Inflammatory macrophage treated with lipopolysaccharide for 1 hour (primary cell): ENCODE results near the gene ADCY2.

Experiments used
- DNase-seq, 2 donors: peaks; one replicate each; pipeline ENCODE4 v3.0.0-alpha.2; 2020 to 2022

The ADCY2 gene

GRCh38 chr5:7850395-7851239, 454.7 kb downstream of the ADCY2 start, which contains the start of gene CFAP90:
Gene CFAP90 (minus strand): TSS chr5:7851133. CDS start chr5:7851021, 112 bp downstream.
- DNase-seq, result no peak

GRCh38 chr5:7851240-7851592, 455.3 kb downstream of the ADCY2 start:
- DNase-seq, result no peak

GRCh38 chr5:7851617-7852289, 455.8 kb downstream of the ADCY2 start:
- DNase-seq, result no peak

- peak in 1 of 2 donors; percentile 3 for DNase-seq
These were observed 456.6 kb downstream of the ADCY2 start for GRCh38 chr5:7852542-7852941.

GRCh38 chr5:7852988-7853387, 457.1 kb downstream of the ADCY2 start:
- DNase-seq, result no peak

DNA sequence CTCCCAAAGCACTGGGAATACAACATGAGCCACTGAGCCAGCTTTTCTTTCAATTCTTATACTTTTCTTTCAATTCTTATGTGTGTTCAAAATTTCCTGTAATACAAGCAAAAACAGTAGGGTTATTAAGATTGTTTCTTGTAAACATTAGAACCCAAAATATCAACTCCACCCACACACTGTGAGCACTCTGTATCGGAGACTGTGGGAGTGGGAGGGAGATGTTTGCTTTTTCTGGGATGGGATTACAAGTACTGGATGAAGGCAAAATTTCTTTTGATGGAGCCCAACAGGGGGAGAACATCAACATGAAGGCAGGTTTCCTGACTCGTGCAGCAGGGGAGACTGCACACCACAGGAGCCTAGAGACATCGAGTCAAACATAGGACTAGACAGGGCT, 459.7 kb downstream of the ADCY2 start:
- DNase-seq, result no peak

DNA sequence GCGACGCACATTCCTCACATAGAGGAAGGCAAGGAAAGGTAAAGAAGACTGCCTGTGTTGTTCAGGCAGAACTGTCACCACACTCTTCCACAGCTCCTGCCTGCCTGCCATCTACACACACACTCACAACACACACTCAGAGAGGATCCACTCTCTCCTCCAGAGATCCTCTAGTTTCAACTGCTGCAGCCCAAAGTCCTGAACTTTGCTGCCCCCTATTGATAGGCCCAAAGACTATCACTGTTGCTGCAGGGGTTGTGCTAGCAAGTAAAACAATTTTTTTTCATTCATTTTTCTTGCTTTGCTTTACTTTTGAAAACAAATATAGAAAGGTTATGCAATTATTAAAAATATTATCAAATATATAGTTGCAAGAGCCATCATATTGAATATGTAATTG, 460.9 kb downstream of the ADCY2 start:
- peak; percentile 15 to 48 for DNase-seq

DNA sequence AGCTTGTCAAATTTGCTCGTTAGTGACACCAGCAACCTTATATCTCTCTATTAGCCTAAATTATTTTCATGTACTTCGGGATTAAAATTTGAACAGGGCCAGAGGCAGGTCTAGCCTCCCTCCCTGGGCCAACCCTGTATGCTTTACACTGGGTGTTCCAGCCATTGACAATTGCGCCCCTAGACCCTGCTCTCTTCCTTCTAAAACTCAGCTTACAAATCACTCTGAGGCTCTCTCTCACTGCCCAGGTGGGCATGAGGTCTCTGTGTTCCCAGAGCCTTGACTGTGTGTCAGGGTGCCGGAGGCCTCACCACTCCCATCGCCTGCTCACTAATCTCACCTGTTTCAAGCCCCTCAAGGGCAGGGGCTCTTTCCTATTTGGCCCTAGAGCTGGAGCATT, 461.4 kb downstream of the ADCY2 start:
- DNase-seq, result no peak

DNA sequence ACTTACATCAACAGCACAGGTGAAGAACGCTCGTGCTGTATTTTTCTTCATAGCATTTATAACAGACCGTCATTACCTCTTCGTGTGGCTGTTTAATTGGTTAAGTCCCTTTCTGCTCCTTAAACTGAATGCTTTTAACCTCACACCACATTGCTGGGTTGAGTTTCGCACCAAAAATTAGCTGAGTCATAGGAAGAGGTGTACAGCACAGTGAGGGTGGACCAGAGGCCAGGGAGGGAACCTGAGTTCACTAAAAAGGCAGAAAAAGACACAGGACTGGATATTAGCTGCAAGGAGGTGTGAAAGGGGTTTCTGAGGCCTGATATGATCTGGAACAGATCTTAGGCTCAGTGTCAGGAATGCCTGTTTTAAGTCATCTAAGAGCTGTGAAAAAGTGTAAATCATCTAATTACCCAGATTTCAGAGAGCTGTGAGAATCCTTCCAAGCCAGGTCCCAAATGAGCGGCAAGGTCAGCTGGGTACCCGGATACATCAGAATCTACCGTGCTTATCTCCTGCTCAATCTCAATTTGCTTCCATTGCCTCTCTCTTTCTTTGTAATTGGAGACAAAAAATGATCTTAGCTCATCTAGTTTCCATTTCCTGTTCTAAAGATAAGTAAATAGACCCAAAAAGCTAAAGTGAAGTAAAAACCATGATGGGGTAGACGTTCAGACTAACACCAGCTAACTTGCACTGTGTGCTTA, 462.1 kb downstream of the ADCY2 start:
- DNase-seq, result no peak

DNA sequence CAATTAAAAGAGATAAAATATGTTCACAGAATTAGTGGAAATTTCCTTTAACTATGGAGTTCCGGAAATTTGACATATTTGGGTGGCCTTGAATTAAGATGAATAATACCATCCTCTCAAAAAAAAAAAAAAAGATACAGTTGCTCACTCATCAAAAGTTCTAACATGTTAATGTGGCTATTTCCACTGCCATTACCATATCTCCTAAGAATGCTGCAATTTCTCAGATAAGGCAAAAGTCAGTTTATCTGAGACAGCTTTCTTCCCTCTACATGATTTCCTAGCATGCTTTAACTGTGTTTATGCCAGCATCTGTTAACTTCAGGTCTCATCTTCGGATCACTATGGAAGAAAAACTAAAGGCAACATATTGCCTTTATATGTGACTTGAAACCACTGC, 470.3 kb downstream of the ADCY2 start:
- DNase-seq, result no peak

DNA sequence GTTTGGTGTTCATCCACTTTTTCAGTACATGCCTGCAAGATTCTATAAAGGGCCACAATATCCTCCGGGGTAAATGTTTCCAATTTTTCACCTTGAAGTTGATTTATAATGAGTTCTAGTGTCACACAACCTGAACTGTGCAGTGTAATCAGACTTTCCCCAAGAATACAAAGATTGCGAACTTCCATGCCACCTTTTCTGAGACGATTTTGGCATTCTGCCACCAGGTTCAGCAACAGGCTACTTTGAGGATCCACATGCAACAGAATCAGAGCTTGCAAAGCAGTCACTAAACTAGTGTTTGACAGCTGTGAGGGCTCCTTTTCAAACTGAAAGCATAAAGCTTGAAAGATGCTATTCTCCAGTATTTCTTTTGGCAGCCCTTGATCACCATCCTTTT, 471.3 kb downstream of the ADCY2 start:
- no peak for DNase-seq

DNA sequence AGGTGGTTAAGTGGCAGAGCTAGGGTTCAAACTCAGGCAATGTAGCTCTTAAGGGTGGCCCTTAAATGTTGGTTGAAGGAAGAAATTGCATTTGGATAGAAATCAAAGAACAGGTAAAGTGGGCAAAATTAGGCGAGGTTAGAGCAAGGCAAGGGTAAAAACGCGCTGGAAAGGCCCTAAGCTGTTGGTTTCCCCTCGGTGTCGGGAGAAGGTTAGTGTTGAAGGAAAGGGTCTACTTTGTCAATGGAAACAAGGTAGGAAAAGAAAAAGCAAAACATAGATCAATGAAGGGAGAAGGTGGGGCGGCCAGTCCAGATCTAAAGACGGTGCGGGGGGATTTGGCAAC, 472.5 kb downstream of the ADCY2 start:
- no peak for DNase-seq

- peak; percentile 92 to 94 for DNase-seq
These were observed 473.0 kb downstream of the ADCY2 start, which contains the start of the genes FASTKD3 and MTRR for GRCh38 chr5:7868773-7869473. Gene FASTKD3 (minus strand): TSS chr5:7869031. CDS start chr5:7868083, 948 bp downstream. Gene MTRR (plus strand): TSS chr5:7869148. CDS start chr5:7870795, 1,647 bp downstream.

DNA sequence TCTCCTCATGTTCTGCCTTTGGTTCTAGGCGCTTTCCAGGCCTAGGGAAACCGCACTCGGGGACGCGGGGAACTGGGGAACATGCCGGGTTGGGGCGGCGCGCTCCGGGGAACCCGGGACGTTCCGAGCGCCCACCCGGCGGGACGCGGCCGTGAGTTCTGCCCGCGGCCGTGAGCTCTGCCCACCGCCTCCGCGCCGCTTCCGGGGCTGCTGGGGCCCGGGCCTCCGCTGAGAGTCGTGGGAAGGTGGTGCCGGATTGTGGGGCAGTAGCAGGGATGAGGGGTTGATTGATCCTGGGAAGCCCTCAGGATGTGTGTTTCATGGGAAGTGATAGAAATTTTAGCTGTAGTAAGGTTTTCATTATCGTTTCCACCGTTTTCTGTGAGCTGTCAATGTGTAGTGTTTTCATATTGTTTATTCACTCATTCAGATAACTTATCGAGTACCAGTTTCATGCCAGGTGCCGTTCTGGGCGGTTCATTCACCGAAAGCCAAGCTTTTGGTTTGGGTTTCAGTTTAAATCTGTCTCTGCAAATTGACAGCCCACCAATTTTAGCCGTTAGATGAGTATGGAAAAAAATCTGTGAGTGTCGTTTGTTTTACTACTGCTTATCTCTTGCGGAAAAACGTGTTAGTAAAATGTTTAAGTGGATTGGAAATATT, 473.7 kb downstream of the ADCY2 start:
- peak; percentile 32 to 53 for DNase-seq

DNA sequence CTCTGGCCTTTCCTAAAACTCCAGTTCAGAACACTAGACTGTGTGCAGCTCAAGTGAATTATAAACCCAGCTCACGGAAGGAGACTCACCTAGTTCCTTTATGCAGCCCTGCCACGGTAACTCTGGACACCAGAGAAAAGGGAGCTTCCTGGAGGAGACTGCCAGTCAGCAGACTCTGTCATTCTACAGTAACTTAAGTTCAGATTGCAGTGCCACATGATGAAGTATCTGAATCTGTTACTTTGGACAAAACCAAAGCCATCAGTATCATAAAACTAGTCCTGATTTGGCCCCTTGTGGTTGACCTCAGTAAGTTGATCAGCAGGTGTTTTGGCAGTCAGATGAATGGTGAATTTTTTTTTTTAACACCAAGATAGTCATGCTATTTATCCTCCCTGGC, 475.7 kb downstream of the ADCY2 start:
- no peak for DNase-seq

DNA sequence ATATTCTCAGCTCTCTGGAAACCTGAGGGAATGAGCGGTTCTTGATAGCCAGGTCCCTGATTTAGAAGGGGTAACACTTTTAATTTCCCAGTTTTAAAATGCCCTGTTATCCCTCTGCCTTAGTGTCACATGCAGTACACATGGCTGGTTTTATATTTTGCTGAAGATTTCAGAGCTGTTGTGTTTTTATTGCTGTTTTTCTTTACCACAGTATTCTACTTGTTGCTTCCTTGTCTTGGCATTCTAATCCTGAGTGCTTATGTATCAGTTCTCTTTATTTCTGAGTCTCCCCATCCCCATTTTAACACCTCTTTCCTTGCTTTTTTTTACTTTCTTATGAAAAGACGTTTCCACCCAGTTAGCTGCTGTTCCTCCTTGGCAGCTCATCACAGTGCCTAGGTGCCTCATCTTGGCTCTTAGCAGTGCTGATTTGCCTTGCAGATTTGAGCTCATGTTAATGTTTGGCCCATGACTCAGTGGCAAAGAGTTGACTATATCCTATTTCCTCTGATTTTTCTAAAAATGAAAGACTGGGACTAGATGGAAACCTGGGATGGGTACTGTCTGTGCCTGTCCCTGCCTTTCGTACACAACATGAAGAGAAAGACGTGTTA, 476.7 kb downstream of the ADCY2 start:
- DNase-seq, result no peak

GRCh38 chr5:7873216-7873615, 477.3 kb downstream of the ADCY2 start:
- DNase-seq, result no peak

DNA sequence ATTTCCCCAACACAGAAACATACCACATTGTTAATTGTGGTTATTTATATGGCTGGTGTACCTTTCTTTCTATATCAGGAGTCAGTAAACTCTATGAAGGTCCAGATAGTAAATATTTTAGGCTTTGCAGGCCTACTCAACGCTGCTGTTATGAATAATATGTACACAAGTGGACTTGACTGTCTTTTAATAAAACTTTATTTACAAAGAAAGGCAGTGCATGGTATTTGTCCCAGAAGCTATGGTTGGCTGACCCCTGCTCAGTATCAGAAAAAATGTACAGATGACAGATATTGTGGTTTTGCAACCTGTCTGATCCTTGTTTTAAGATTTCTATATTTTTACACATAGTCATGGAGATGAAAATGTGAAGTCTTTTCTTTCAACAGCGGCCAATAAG, 478.7 kb downstream of the ADCY2 start:
- no peak for DNase-seq

DNA sequence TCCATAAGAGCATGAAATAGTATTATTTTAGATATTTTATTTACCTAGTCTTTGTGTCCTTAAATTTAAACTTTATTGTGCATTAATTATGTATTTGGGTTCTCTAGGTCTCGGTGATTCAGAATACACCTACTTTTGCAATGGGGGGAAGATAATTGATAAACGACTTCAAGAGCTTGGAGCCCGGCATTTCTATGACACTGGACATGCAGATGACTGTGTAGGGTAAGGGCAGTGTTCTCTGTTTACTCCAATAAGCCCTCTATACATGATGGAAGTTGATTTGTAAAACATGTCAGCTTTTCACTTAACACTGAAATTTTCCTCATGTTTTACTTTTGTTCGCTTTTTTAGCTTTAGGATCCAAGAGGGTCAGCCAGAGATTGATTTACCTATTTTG, 479.2 kb downstream of the ADCY2 start:
- no peak for DNase-seq

DNA sequence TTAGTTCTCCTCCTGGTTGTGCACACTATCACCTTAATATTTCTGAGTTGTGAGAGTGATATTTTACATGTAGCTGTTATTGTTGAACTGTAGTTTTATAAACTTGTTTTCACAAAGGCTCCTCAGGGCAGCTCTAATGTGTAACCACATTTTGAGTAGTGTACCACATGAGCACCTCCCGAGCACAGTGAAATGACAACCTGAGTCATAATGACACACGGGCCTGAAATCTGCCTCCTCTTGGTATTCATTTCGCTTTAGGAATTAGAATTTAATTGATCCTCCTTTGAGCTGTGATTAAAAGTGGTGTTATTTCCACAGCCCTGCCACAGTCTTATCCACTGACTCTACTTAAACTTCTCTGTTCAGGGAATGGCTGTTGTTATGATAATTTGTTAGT, 480.9 kb downstream of the ADCY2 start:
- DNase-seq, result peak in 1 of 2 donors; percentile 47

DNA sequence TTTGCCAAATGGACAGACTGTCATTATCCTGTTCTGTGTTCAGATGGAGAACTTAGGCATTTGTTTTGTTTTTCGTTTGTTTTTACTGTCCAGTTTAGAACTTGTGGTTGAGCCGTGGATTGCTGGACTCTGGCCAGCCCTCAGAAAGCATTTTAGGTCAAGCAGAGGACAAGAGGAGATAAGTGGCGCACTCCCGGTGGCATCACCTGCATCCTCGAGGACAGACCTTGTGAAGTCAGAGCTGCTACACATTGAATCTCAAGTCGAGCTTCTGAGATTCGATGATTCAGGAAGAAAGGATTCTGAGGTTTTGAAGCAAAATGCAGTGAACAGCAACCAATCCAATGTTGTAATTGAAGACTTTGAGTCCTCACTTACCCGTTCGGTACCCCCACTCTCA, 481.9 kb downstream of the ADCY2 start:
- no peak for DNase-seq

DNA sequence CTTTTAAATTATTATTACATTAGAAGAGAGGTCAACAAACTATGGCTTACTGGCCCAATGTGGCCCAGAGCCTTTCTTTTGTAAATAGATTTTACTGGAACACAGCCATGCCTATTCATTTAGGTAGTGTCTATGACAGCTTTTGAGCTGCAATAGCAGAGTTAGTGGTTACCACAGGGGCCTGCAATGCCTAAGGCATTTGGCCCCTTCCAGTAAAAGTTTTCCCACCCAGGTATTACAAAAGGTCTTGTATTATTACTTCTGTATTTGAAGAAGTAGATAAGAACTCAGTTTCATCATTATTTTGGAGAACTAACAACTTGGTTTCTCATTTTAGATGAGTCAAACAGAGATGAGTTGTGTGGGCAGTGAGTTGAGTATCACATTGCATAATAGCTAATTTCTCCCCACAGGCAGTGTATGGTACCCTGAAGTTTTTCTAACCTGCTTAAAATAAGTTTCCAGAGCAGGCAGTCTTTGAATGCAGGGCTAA, 482.5 kb downstream of the ADCY2 start:
- DNase-seq, result peak; percentile 83 to 97
